Measurements from ENCODE around the gene SIX1.

GRCh38 chr14:60636879-60637478 lies 12.3 kb downstream of the SIX1 start:
- TF ChIP-seq EZH2 (IDR thresholded peaks at IDR 0.05; ENCODE audit: borderline replicate concordance, low read length) (no peak), CTCF (conservative IDR thresholded peaks at IDR 0.05 in 1 of 2, IDR thresholded peaks at IDR 0.05 in 1 of 2; ENCODE audit: extremely low read depth in 1 of 2, insufficient read depth in 1 of 2, low read depth in 1 of 2, low read length in 2 of 2) (no peak)

All from mammary epithelial cell (primary cell).